Measurements from ENCODE around the gene ELFN2. TPM values are rescaled to one million over a fixed set of nuclear protein-coding genes. Genes with fewer than 3 reads are reported as not detected.

The ELFN2 gene
- total and polyA plus RNA-seq, 2 donors (not counting 3 experiments of a cell fraction or from before 2014, with no cell fraction given), result 0.41 to 1.3 TPM

- no peak overlapping the region for H3K27ac ChIP-seq (ENCODE audit: insufficient read depth, low read depth, low read length)
- no peaks in the 10 kb centered on the region for H3K4me1 ChIP-seq (ENCODE audit: control insufficient read depth, extremely low read depth, insufficient read depth, low read length)
- H3K9ac ChIP-seq (replicated peaks; ENCODE audit: extremely low read depth, insufficient read depth, low read length), result no peak overlapping the region
- BruUV-seq (replicated peaks), result no TSS peak
- CTCF ChIA-PET, result interaction anchor here (0.7 to 1.0 kb wide), 2 partner anchors 16 to 86 kb away, joined by 3 read pairs; no protein-coding TSS in a partner anchor
- POLR2A ChIA-PET, result no interaction called here
- H3K79me2 ChIP-seq (ENCODE audit: control insufficient read depth, insufficient read depth, low read length), result no peaks in the 10 kb centered on the region
- dilution Hi-C loops (cut with MboI; ENCODE audit: extremely low pct_ligation_motif_present, low sequenced_read_pairs), result no loop called here
- H3K4me3 ChIP-seq (replicated peaks in 1 of 3; ENCODE audit: insufficient read depth in 1 of 3, low read depth in 1 of 3, low read length in 3 of 3), result no peak overlapping the region
- H2AFZ ChIP-seq (ENCODE audit: low read depth, low read length), result no peak overlapping the region
- H3K9me3 ChIP-seq (replicated peaks; ENCODE audit: control insufficient read depth, insufficient read depth, low read length), result no peaks in the 10 kb centered on the region
- no peaks in the 10 kb centered on the region for H3K27me3 ChIP-seq (ENCODE audit: control insufficient read depth in 2 of 2, insufficient read depth in 2 of 2, low read length in 2 of 2)
- DNase-seq (ENCODE audit: low read depth, low spot score) (no peak), FAIRE-seq (no peak)
- H3K9me1 ChIP-seq (replicated peaks; ENCODE audit: control insufficient read depth, extremely low read depth, insufficient read depth, low read length), result no peaks in the 10 kb centered on the region
- TF ChIP-seq JUN (IDR thresholded peaks at IDR 0.05; ENCODE audit: borderline replicate concordance, insufficient read depth, insufficient read length, low read depth), result no peak
- no peaks in the 10 kb centered on the region for H3K36me3 ChIP-seq (ENCODE audit: control insufficient read depth in 2 of 2, extremely low read depth in 1 of 2, insufficient read depth in 2 of 2, low read length in 2 of 2)
- H4K20me1 ChIP-seq (replicated peaks; ENCODE audit: control insufficient read depth, extremely low read depth, insufficient read depth, low read length), result no peaks in the 10 kb centered on the region
- no peak overlapping the region for H3K4me2 ChIP-seq (ENCODE audit: insufficient read depth, low read length)
- intact Hi-C loops (cut with micrococcal nuclease), result no loop called here
These were observed 23.9 kb downstream of the ELFN2 start for GRCh38 chr22:37403267-37403960.

GRCh38 chr22:37402184-37402506 lies 25.1 kb downstream of the ELFN2 start:
- CTCF ChIA-PET, result interaction anchor here (0.8 to 1.1 kb wide), 2 partner anchors 27 to 70 kb away, joined by 4 read pairs; no protein-coding TSS in a partner anchor

More at GRCh38 chr22:37402184-37402506, 25.1 kb downstream of the ELFN2 start:
- DNase-seq (ENCODE audit: low read depth, low spot score) (no peak), FAIRE-seq (no peak)
- BruUV-seq (replicated peaks), result no TSS peak
- Histone ChIP-seq H3K27me3 (ENCODE audit: control insufficient read depth in 2 of 2, insufficient read depth in 2 of 2, low read length in 2 of 2) (no peaks in the 10 kb centered on the region), H3K36me3 (ENCODE audit: control insufficient read depth in 2 of 2, extremely low read depth in 1 of 2, insufficient read depth in 2 of 2, low read length in 2 of 2) (no peaks in the 10 kb centered on the region), H3K9ac (replicated peaks; ENCODE audit: extremely low read depth, insufficient read depth, low read length) (no peak overlapping the region), H3K79me2 (ENCODE audit: control insufficient read depth, insufficient read depth, low read length) (no peaks in the 10 kb centered on the region), H3K4me3 (replicated peaks in 1 of 3; ENCODE audit: insufficient read depth in 1 of 3, low read depth in 1 of 3, low read length in 3 of 3) (no peak overlapping the region), H3K9me1 (replicated peaks; ENCODE audit: control insufficient read depth, extremely low read depth, insufficient read depth, low read length) (no peaks in the 10 kb centered on the region), H3K4me2 (ENCODE audit: insufficient read depth, low read length) (no peak overlapping the region), H4K20me1 (replicated peaks; ENCODE audit: control insufficient read depth, extremely low read depth, insufficient read depth, low read length) (no peaks in the 10 kb centered on the region), H2AFZ (ENCODE audit: low read depth, low read length) (no peak overlapping the region), H3K4me1 (ENCODE audit: control insufficient read depth, extremely low read depth, insufficient read depth, low read length) (no peaks in the 10 kb centered on the region), H3K27ac (ENCODE audit: insufficient read depth, low read depth, low read length) (no peak overlapping the region), H3K9me3 (replicated peaks; ENCODE audit: control insufficient read depth, insufficient read depth, low read length) (no peaks in the 10 kb centered on the region)
- POLR2A ChIA-PET, result no interaction called here
- intact Hi-C loops (cut with micrococcal nuclease), result no loop called here
- dilution Hi-C loops (cut with MboI; ENCODE audit: extremely low pct_ligation_motif_present, low sequenced_read_pairs), result no loop called here
- TF ChIP-seq FOS (IDR thresholded peaks at IDR 0.05; ENCODE audit: borderline replicate concordance, insufficient read depth, low read length) (no peak), GATA2 (IDR thresholded peaks at IDR 0.05; ENCODE audit: insufficient read depth, insufficient read length, low read depth, low read length) (no peak), MAX (IDR thresholded peaks at IDR 0.05; ENCODE audit: insufficient read depth, insufficient read length) (no peak), CTCF (IDR thresholded peaks at IDR 0.05; ENCODE audit: extremely low read depth in 1 of 2, insufficient read depth in 1 of 2, low read depth in 1 of 2, low read length in 2 of 2) (no peak), MYC (IDR thresholded peaks at IDR 0.05; ENCODE audit: low read depth, low read length) (no peak)

All from endothelial cell of umbilical vein (primary cell).